Measurements from ENCODE around the gene OR2T3.
"Not testable (repeated sequence)": the region's sequence is repeated elsewhere in the genome, so short reads cannot be mapped to it uniquely, and the experiment has no call there.

The OR2T3 gene

GRCh38 chr1:248442500-248443277 lies 30.5 kb upstream of the OR2T3 start:
- not testable (repeated sequence) for H3K9me3 ChIP-seq (ENCODE audit: control insufficient read depth, insufficient read depth, low read length); H3K4me1 ChIP-seq (ENCODE audit: control insufficient read depth, insufficient read depth, low read length); H3K27ac ChIP-seq (ENCODE audit: low read length); DNase-seq (ENCODE audit: low read depth, low spot score); H3K4me3 ChIP-seq (ENCODE audit: low read length); H3K27me3 ChIP-seq (ENCODE audit: control insufficient read depth, insufficient read depth, low read length); H3K36me3 ChIP-seq (ENCODE audit: control insufficient read depth, insufficient read depth, low read length)
- WGBS (ENCODE audit: insufficient coverage, insufficient read length): no CpG with 5 or more reads among the region's 2 CpGs

- not testable (repeated sequence) for H3K36me3 ChIP-seq (ENCODE audit: control insufficient read depth, insufficient read depth, low read length); H3K27me3 ChIP-seq (ENCODE audit: control insufficient read depth, insufficient read depth, low read length); H3K9me3 ChIP-seq (ENCODE audit: control insufficient read depth, insufficient read depth, low read length); H3K27ac ChIP-seq (ENCODE audit: low read length); H3K4me3 ChIP-seq (ENCODE audit: low read length); DNase-seq (ENCODE audit: low read depth, low spot score); H3K4me1 ChIP-seq (ENCODE audit: control insufficient read depth, insufficient read depth, low read length)
- WGBS (ENCODE audit: insufficient coverage, insufficient read length): no CpG with 5 or more reads among the region's 4 CpGs
Observed at GRCh38 chr1:248444603-248445002, 28.5 kb upstream of the OR2T3 start.

GRCh38 chr1:248445399-248445798 lies 27.8 kb upstream of the OR2T3 start, which contains the start of gene OR2T2:
Gene OR2T2, plus strand, starts transcription at chr1:248445637. Its CDS starts 7,161 bp downstream, at chr1:248452798.
- H3K4me1 ChIP-seq (ENCODE audit: control insufficient read depth, insufficient read depth, low read length); H3K27ac ChIP-seq (ENCODE audit: low read length); H3K9me3 ChIP-seq (ENCODE audit: control insufficient read depth, insufficient read depth, low read length); DNase-seq (ENCODE audit: low read depth, low spot score); H3K36me3 ChIP-seq (ENCODE audit: control insufficient read depth, insufficient read depth, low read length); H3K4me3 ChIP-seq (ENCODE audit: low read length); H3K27me3 ChIP-seq (ENCODE audit: control insufficient read depth, insufficient read depth, low read length): not testable (repeated sequence)
- WGBS (ENCODE audit: insufficient coverage, insufficient read length): no CpG with 5 or more reads among the region's 2 CpGs

DNA sequence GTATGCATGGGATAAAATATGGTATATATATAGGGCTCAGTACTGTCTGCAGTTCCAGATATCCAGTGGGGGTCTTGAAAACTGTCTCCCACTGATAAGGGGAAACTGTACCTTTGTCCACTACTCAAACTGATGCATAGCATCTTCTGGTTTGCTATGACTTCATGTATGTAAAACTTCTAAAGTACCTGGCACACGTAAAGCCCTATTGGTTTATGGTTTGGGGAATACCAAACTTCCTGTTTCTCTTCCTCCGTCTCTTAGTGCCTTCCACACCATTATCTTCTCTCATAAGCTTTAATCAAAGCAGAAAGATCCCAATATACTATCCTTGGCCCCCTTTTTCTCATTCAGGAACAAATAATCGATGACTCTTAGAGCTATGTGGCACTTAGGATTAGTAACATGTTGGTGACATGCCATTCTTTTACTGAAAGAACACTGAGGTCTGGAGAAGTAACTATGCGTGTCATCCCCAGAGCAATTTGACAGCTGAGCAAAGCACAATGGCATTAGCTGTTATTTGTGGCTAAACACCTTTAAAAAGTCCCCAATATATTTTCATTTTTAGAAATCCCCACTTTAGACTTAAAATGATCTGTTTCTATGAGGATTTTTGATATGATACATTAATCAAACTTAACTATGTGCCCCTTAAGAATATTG lies 24.6 kb upstream of the OR2T3 start:
- H3K9me3 ChIP-seq (ENCODE audit: control insufficient read depth, insufficient read depth, low read length); H3K27me3 ChIP-seq (ENCODE audit: control insufficient read depth, insufficient read depth, low read length); H3K27ac ChIP-seq (ENCODE audit: low read length); H3K36me3 ChIP-seq (ENCODE audit: control insufficient read depth, insufficient read depth, low read length); H3K4me1 ChIP-seq (ENCODE audit: control insufficient read depth, insufficient read depth, low read length); H3K4me3 ChIP-seq (ENCODE audit: low read length); DNase-seq (ENCODE audit: low read depth, low spot score): not testable (repeated sequence)
- no CpG with 5 or more reads among the region's 4 CpGs for WGBS (ENCODE audit: insufficient coverage, insufficient read length)

DNA sequence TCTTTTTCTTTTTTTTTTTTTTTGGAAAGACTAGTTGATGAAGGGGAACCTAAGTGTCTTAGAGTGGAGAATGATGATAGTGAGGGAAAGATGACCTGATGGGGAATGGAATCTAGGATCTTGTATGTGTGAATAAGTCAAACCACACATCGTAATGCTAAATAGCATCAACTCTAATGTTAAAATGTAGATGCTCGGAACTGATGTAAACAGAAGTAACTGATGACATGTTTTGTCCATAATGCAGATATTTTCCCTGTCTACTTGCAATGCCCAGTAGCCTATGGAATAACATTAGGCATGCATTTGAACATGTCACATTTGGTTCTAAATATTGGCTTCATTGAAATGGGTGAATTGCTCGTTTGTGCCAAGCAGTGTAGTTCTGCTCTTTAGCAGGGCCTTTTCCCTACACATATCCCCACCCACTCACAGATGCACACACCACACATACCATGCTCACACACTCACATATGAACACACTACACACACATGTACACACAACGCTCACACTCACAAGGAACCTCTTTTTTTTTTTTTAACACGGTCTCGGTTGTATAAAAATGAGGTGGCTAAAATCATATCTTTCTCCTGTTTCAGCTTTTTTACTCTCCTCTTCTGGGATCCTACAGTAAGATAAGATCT lies 23.2 kb upstream of the OR2T3 start:
- not testable (repeated sequence) for H3K4me3 ChIP-seq (ENCODE audit: low read length); H3K4me1 ChIP-seq (ENCODE audit: control insufficient read depth, insufficient read depth, low read length); H3K9me3 ChIP-seq (ENCODE audit: control insufficient read depth, insufficient read depth, low read length); H3K27me3 ChIP-seq (ENCODE audit: control insufficient read depth, insufficient read depth, low read length); H3K27ac ChIP-seq (ENCODE audit: low read length); H3K36me3 ChIP-seq (ENCODE audit: control insufficient read depth, insufficient read depth, low read length); DNase-seq (ENCODE audit: low read depth, low spot score)
- WGBS (ENCODE audit: insufficient coverage, insufficient read length): no CpG with 5 or more reads among the region's 6 CpGs

- H3K36me3 ChIP-seq (ENCODE audit: control insufficient read depth, insufficient read depth, low read length); H3K27me3 ChIP-seq (ENCODE audit: control insufficient read depth, insufficient read depth, low read length); H3K4me1 ChIP-seq (ENCODE audit: control insufficient read depth, insufficient read depth, low read length); H3K27ac ChIP-seq (ENCODE audit: low read length); H3K4me3 ChIP-seq (ENCODE audit: low read length); DNase-seq (ENCODE audit: low read depth, low spot score); H3K9me3 ChIP-seq (ENCODE audit: control insufficient read depth, insufficient read depth, low read length): not testable (repeated sequence)
- no CpG with 5 or more reads among the region's 5 CpGs for WGBS (ENCODE audit: insufficient coverage, insufficient read length)
Observed at GRCh38 chr1:248450466-248451145, 22.5 kb upstream of the OR2T3 start.

- not testable (repeated sequence) for H3K27ac ChIP-seq (ENCODE audit: low read length); H3K4me1 ChIP-seq (ENCODE audit: control insufficient read depth, insufficient read depth, low read length); DNase-seq (ENCODE audit: low read depth, low spot score); H3K9me3 ChIP-seq (ENCODE audit: control insufficient read depth, insufficient read depth, low read length); H3K4me3 ChIP-seq (ENCODE audit: low read length); H3K27me3 ChIP-seq (ENCODE audit: control insufficient read depth, insufficient read depth, low read length); H3K36me3 ChIP-seq (ENCODE audit: control insufficient read depth, insufficient read depth, low read length)
- no CpG with 5 or more reads among the region's 7 CpGs for WGBS (ENCODE audit: insufficient coverage, insufficient read length)
Observed at GRCh38 chr1:248453619-248454018, 19.5 kb upstream of the OR2T3 start.

- not testable (repeated sequence) for DNase-seq (ENCODE audit: low read depth, low spot score); H3K4me1 ChIP-seq (ENCODE audit: control insufficient read depth, insufficient read depth, low read length); H3K27me3 ChIP-seq (ENCODE audit: control insufficient read depth, insufficient read depth, low read length); H3K36me3 ChIP-seq (ENCODE audit: control insufficient read depth, insufficient read depth, low read length); H3K9me3 ChIP-seq (ENCODE audit: control insufficient read depth, insufficient read depth, low read length); H3K27ac ChIP-seq (ENCODE audit: low read length); H3K4me3 ChIP-seq (ENCODE audit: low read length)
- no CpG with 5 or more reads among the region's 4 CpGs for WGBS (ENCODE audit: insufficient coverage, insufficient read length)
Observed at GRCh38 chr1:248455045-248455444, 18.1 kb upstream of the OR2T3 start.

DNA sequence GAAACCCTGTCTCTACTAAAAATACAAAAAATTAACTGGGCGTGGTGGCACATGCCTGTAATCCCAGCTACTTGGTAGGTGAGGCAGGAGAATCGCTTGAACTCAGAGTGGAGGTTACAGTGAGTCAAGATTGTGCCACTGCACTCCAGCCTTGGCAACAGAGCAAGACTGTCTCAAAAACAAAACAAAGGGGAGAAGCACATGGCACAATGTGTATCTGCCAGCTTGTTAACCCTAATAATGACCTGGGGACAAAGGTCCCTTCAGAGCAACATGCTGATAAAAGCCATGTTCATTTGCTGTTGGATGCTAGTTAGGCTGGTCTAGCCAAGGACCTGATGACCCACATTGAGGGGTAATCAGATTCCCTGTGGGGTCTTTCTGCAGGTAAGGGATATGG lies 16.5 kb upstream of the OR2T3 start:
- not testable (repeated sequence) for H3K27me3 ChIP-seq (ENCODE audit: control insufficient read depth, insufficient read depth, low read length); H3K27ac ChIP-seq (ENCODE audit: low read length); H3K4me1 ChIP-seq (ENCODE audit: control insufficient read depth, insufficient read depth, low read length); DNase-seq (ENCODE audit: low read depth, low spot score); H3K4me3 ChIP-seq (ENCODE audit: low read length); H3K9me3 ChIP-seq (ENCODE audit: control insufficient read depth, insufficient read depth, low read length); H3K36me3 ChIP-seq (ENCODE audit: control insufficient read depth, insufficient read depth, low read length)
- no CpG with 5 or more reads among the region's 2 CpGs for WGBS (ENCODE audit: insufficient coverage, insufficient read length)

DNA sequence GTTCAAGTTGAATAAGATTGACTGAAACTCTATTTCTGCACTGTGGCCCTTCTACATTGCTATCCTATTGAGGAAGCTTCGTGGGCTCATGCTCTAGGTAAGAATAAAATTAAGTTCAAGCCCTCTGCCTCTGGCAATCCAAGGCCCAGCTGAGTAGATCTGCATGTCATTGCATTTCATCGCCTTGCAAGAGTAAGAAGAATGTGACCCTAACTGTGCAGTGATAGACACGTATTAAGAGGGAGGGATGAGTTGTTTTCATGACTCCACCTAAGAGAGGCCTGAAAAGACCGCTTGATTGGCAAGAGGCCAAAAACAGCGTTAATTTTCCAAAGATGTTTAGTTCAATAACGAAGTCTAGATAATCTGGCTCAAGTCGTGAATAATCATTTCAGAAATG lies 14.0 kb upstream of the OR2T3 start:
- not testable (repeated sequence) for H3K27ac ChIP-seq (ENCODE audit: low read length); H3K4me1 ChIP-seq (ENCODE audit: control insufficient read depth, insufficient read depth, low read length); H3K9me3 ChIP-seq (ENCODE audit: control insufficient read depth, insufficient read depth, low read length); H3K27me3 ChIP-seq (ENCODE audit: control insufficient read depth, insufficient read depth, low read length); H3K36me3 ChIP-seq (ENCODE audit: control insufficient read depth, insufficient read depth, low read length); H3K4me3 ChIP-seq (ENCODE audit: low read length); DNase-seq (ENCODE audit: low read depth, low spot score)
- no CpG with 5 or more reads among the region's 7 CpGs for WGBS (ENCODE audit: insufficient coverage, insufficient read length)

All from iPS DF 6.9 (cell line).